A549 treated with AZD9567 at 1 μM for 4 hours (cell line): ENCODE results near the gene CAP1. TPM values are rescaled to one million over a fixed set of nuclear protein-coding genes. Genes with fewer than 3 reads are reported as not detected.

Experiments
- total RNA-seq: library from RNA; stranded (reverse); fragments of 200-300 nt; extraction: Qiagen RNA extraction; gene quantifications from 5 replicates; pipeline ENCODE4 v1.2.3, GENCODE V29; 2022; ENCODE audit not compliant: insufficient read depth

The CAP1 gene, protein sequence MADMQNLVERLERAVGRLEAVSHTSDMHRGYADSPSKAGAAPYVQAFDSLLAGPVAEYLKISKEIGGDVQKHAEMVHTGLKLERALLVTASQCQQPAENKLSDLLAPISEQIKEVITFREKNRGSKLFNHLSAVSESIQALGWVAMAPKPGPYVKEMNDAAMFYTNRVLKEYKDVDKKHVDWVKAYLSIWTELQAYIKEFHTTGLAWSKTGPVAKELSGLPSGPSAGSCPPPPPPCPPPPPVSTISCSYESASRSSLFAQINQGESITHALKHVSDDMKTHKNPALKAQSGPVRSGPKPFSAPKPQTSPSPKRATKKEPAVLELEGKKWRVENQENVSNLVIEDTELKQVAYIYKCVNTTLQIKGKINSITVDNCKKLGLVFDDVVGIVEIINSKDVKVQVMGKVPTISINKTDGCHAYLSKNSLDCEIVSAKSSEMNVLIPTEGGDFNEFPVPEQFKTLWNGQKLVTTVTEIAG
- total RNA-seq: 213 to 354 TPM (median 232 TPM) in 5 replicates

DNA sequence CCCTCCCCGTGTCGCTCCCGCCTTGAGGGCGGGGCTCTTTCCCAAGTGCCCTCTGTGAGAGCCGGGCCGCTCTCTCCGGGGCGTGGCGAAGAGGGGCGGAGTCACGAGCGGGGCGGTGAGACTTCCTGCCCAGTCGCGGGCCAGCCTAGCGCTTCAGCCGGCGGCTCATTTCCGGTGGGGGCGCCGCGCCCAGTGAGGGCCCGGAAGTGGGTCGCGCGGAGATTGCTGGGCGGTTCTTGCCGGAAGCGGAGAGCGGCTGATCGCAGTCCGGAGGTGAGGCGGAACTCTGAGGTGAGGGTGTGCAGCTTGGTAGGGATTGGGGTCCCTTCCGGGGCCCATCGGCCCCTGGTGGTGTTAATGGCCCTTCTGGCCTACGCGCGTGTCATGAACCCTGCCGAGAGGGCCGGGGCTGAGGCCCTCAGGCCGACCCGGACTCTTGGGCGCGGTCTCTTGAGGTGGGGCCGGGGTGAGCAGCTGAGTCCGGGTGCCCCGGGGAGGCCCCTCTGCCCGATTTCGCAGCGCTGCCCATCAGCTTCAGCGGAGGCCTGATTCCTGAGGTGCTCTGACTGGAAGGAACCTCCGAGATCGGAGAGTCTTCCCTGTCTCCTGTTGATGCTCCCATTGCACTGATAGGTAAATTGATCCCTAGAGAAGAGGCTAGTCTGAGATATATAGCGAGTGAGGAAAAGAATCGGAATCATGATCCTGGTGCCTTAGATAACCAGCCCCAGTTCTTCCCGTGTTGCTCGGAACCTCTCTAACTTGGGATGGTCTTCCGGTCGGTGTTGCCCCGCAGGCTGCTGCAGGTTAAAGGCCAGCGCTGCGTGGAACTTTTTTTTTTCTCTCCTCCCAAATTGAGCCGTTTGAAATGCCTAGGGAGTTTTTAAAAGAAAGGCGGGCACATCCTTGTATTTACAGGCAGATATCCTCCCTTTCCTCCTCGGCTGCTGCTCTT, at the start of gene CAP1:
TSS of gene CAP1 (plus strand) at position 219 of the 955 bp plus-strand sequence. CDS start 18,618 bp downstream, outside the sequence.

DNA sequence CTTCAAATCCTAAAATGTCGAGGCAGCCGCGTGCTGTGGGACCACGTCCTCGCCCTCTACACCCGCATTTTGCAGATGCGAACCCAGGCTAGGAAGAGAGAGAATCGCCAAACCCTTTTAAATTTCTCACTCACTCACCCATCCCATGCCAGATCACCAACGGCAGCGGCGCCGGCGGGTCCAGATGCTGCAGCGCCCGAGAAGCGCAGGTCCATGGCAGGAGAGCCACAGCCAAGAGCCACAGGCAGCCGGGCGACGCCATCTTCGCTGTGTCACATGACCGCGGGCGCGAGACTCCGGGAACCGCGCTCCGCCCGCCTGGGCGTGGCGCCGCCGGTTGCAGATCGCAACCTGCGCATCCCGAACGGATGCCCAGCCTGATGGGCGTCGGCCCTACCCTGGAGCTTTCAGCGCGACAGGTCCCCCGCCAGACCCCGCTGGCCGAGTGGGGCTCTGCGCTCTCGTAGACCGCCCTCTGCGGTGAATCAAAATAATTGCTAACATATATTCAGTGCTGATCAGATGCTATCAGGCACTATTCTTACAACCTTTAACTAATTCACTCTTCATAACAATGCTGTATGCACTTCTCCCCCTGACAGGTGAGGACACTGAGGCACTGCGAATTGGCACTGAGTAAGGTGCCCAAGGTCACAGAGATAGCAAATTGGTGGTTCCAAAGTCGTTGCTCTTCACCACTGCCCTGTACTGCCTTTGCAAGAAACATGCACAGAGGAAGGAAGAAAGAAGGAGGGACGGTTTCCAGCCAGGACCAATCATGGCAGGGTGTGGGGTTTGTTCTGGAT, 56.7 kb downstream of the CAP1 start, which contains the start of gene PPT1:
TSS of gene PPT1 (minus strand) at position 276 of the 806 bp plus-strand sequence. CDS start at position 262, 14 bp downstream.

Other genes starting within 250 kb of the CAP1 start
- 15.0 to 24.7 TPM (median 16.4 TPM) in 5 replicates for gene TRIT1, start 157.2 kb upstream of the CAP1 start, total RNA-seq
- 0.95 to 1.7 TPM (median 1.2 TPM) in 5 replicates for gene MYCL, start 138.8 kb upstream of the CAP1 start, total RNA-seq
- 5.4 to 6.5 TPM (median 6.1 TPM) in 5 replicates for gene MFSD2A, start 85.6 kb upstream of the CAP1 start, total RNA-seq
- 61.1 to 70.6 TPM (median 62.6 TPM) in 5 replicates for gene PPT1, start 56.5 kb downstream of the CAP1 start, total RNA-seq
- 5.5 to 9.8 TPM (median 5.9 TPM) in 5 replicates for gene RLF, start 120.7 kb downstream of the CAP1 start, total RNA-seq
- gene TMCO2, start 207.2 kb downstream of the CAP1 start, total RNA-seq: not detected in 5 replicates
- gene ZMPSTE24, start 217.5 kb downstream of the CAP1 start, total RNA-seq: 33.1 to 40.2 TPM (median 37.4 TPM) in 5 replicates